Right lobe of liver (tissue), 6 donors: ENCODE results near the gene TEX264. TPM values are rescaled to one million over a fixed set of nuclear protein-coding genes. Genes with fewer than 3 reads are reported as not detected.

Experiments used
- ATAC-seq, 4 donors: fragments of 200-7000 bp; cut with Tn5 transposase; one replicate each; pipeline ENCODE4 v1.9.1; 2020; ENCODE audit warnings: mild to moderate bottlenecking in 4 of 4, moderate library complexity in 4 of 4
- DNase-seq, 3 donors: peaks; one replicate each; pipeline ENCODE4 v3.0.0-alpha.2; 2020
- H3K27ac ChIP-seq, 3 donors: fragments of 200-600 bp; one replicate each; pipeline ENCODE4 v1.8.0; 2022
- H3K27me3 ChIP-seq, 2 donors: fragments of 200-600 bp; one replicate each; pipeline ENCODE4 v1.8.0; 2022
- H3K36me3 ChIP-seq, 4 donors: fragments of 200-600 bp; sonication (generic) in 1 of 4; one replicate each; pipeline versions ENCODE4 v1.5.1 to v1.8.0; 2017 to 2022; ENCODE audit warnings: control low read depth in 1 of 4
- H3K4me1 ChIP-seq, 4 donors: fragments of 200-600 bp; sonication (generic) in 1 of 4; one replicate each; pipeline versions ENCODE4 v1.5.1 to v1.8.0; 2017 to 2022; ENCODE audit warnings: control low read depth in 1 of 4
- H3K4me3 ChIP-seq, 3 donors: fragments of 200-600 bp; one replicate each; pipeline ENCODE4 v1.8.0; 2022
- H3K9me3 ChIP-seq, 4 donors: fragments of 200-600 bp; sonication (generic) in 1 of 4; one replicate each; pipeline versions ENCODE4 v1.5.1 to v1.8.0; 2017 to 2022; ENCODE audit warnings: control low read depth in 1 of 4
- POLR2A ChIP-seq: fragments of 450-650 bp; IDR thresholded peaks from one replicate; pipeline ENCODE4 v1.6.1; 2017; ENCODE audit warnings: antibody characterized with exemption, mild to moderate bottlenecking
- WGBS: methylation state at CpG from one replicate; pipeline ENCODE4 v1.1.6; 2018; ENCODE audit warnings: low coverage, low lambda C conversion rate; ENCODE audit not compliant: insufficient coverage; ENCODE audit errors: missing lambda C conversion rate; 5-methylcytosine and 5-hydroxymethylcytosine counted together
- intact Hi-C, 2 donors: fragments of 100-400 bp; cut with DNase I; formaldehyde crosslinking; loops; one replicate each; pipeline versions ENCODE4 v1.11.2 to v1.14.1; 2022
- total RNA-seq, 6 experiments: library from RNA; depleted of rRNA in 2 of 6; stranded (reverse); fragments of >200 nt in 2 of 6; fragmentation: NEBNext Ultra II Directional in 3 of 6; extraction: Animal tissue kit (Norgen Biotek cat#: 25700) in 3 of 6; gene quantifications; one replicate each; pipeline versions ENCODE4 v1.1.0 to v1.2.4, GENCODE V29; 2016 to 2023
- TF ChIP-seq, protein P1 (sequence below), 4 donors: fragments of 200-600 bp in 3 of 4; fragments of 450-650 bp in 1 of 4; IDR thresholded peaks; one replicate each; pipeline versions ENCODE4 v1.5.1 to v1.8.0; 2016 to 2022; ENCODE audit warnings: antibody characterized with exemption in 4 of 4, mild to moderate bottlenecking in 2 of 4
- donor health status: DM: no; HTN: yes; CAD: no.
- donor health status: DM: no; HTN: no; CAD: no.
- donor health status: DM: no; HTN: no; CAD: no.
- donor health status: DM: no; HTN: yes; CAD: no.
- donor health status: DM: no; HTN: yes; CAD: no.

The TEX264 gene
- total RNA-seq, 6 experiments from 2014 or later = 26.5 to 67.0 (median 40.8) TPM

- Histone ChIP-seq H3K27me3 (no peaks in the 10 kb centered on the region), H3K36me3 (no peaks in the 10 kb centered on the region), H3K27ac (no peak overlapping the region), H3K4me3 (no peak overlapping the region), H3K4me1 (peaks cover 0 to 3% (median 0%) of the 10 kb centered on the region in 4 donors), H3K9me3 (no peaks in the 10 kb centered on the region)
- no peak for TF ChIP-seq POLR2A
- TF ChIP-seq, protein P1, sequence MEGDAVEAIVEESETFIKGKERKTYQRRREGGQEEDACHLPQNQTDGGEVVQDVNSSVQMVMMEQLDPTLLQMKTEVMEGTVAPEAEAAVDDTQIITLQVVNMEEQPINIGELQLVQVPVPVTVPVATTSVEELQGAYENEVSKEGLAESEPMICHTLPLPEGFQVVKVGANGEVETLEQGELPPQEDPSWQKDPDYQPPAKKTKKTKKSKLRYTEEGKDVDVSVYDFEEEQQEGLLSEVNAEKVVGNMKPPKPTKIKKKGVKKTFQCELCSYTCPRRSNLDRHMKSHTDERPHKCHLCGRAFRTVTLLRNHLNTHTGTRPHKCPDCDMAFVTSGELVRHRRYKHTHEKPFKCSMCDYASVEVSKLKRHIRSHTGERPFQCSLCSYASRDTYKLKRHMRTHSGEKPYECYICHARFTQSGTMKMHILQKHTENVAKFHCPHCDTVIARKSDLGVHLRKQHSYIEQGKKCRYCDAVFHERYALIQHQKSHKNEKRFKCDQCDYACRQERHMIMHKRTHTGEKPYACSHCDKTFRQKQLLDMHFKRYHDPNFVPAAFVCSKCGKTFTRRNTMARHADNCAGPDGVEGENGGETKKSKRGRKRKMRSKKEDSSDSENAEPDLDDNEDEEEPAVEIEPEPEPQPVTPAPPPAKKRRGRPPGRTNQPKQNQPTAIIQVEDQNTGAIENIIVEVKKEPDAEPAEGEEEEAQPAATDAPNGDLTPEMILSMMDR (IDR thresholded peaks at IDR 0.05) = no peak
- intact Hi-C loops = no loop called here
- WGBS = 72% methylated on average over 6 of the region's 8 CpGs
- ATAC-seq = no peak
- peak; percentile 8 to 28 (median 26) for DNase-seq
Measured at GRCh38 chr3:51711352-51712037, 40.4 kb downstream of the TEX264 start.

DNA sequence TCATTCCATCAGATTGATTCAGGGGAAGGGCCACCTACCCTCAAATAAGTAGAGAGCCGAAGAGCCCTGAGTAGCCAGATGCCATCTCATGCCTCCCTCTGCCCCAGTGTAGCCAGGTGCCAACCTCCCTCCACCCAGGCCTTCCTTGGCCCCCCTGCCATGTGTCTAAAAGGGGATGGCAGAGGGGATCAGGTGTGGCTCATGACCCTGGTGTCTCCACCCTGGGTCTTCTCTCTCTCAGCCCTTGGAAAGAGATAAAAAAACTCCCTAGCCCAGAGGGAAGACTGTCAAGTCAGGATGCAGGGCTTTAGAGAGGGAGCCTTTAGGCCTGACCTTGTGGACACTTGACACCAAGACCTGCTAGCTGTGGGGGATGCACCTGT, 41.0 kb downstream of the TEX264 start:
- intact Hi-C loops = no loop called here
- Histone ChIP-seq H3K4me3 (no peak overlapping the region), H3K27ac (no peak overlapping the region), H3K27me3 (no peaks in the 10 kb centered on the region), H3K9me3 (no peaks in the 10 kb centered on the region), H3K36me3 (no peaks in the 10 kb centered on the region), H3K4me1 (peaks cover 0 to 1% (median 0%) of the 10 kb centered on the region in 4 donors)
- TF ChIP-seq, protein P1 (IDR thresholded peaks at IDR 0.05) = no peak
- no peak for TF ChIP-seq POLR2A
- WGBS = no CpG with 5 or more reads among the region's 1 CpG
- no peak for ATAC-seq
- no peak for DNase-seq

- Histone ChIP-seq H3K9me3 (no peaks in the 10 kb centered on the region), H3K36me3 (no peaks in the 10 kb centered on the region), H3K4me1 (no peaks in the 10 kb centered on the region), H3K27ac (no peak overlapping the region), H3K27me3 (no peaks in the 10 kb centered on the region), H3K4me3 (no peak overlapping the region)
- TF ChIP-seq, protein P1 (IDR thresholded peaks at IDR 0.05) = no peak
- TF ChIP-seq POLR2A = no peak
- WGBS = 93% methylated on average over 5 of the region's 20 CpGs
- DNase-seq (peak; percentile 6 to 42 (median 39)), ATAC-seq (no peak)
- intact Hi-C loops = no loop called here
Measured at GRCh38 chr3:51712511-51712931, 41.5 kb downstream of the TEX264 start.

- TF ChIP-seq, protein P1 (IDR thresholded peaks at IDR 0.05) = no peak
- TF ChIP-seq POLR2A = no peak
- Histone ChIP-seq H3K4me3 (no peak overlapping the region), H3K27me3 (no peaks in the 10 kb centered on the region), H3K9me3 (no peaks in the 10 kb centered on the region), H3K27ac (no peak overlapping the region), H3K36me3 (no peaks in the 10 kb centered on the region), H3K4me1 (no peaks in the 10 kb centered on the region)
- intact Hi-C loops = no loop called here
- DNase-seq (peak in 1 of 3 donors; percentile 30), ATAC-seq (no peak)
- WGBS = no CpG with 5 or more reads among the region's 19 CpGs
Measured at GRCh38 chr3:51712963-51713362, 41.9 kb downstream of the TEX264 start.
